ENCODE results near the gene TSPAN14. TPM values are rescaled to one million over a fixed set of nuclear protein-coding genes. Genes with fewer than 3 reads are reported as not detected.

TSPAN14 gene
- total RNA-seq, 2 experiments from 2014 or later, result 167 to 168 TPM

- H3K36me3 Mint-ChIP-seq (ENCODE audit: low read depth), result peaks cover 98% of the 10 kb centered on the region
- H3K9me3 ChIP-seq (ENCODE audit: control insufficient read depth in 1 of 2, insufficient read depth in 1 of 2, low read length in 2 of 2), result no peaks in the 10 kb centered on the region
- ChIA-PET CTCF (interaction anchor here (0.8 to 2.4 kb wide), 7 partner anchors 9 to 48 kb away, joined by 3 to 17 read pairs (median 3); no protein-coding TSS in a partner anchor), POLR2A (interaction anchor here (1.1 to 11.8 kb wide), 6 partner anchors 8 to 49 kb away, joined by 4 to 420 read pairs (median 10); partner anchors contain the start of gene TSPAN14)
- H3K27me3 Mint-ChIP-seq, result no peaks in the 10 kb centered on the region
- H3K36me3 ChIP-seq (ENCODE audit: insufficient read depth, low read length), result peaks cover 69% of the 10 kb centered on the region
- H3K4me3 Mint-ChIP-seq, result peak overlapping the region; percentile 62
- TF ChIP-seq, protein P1, sequence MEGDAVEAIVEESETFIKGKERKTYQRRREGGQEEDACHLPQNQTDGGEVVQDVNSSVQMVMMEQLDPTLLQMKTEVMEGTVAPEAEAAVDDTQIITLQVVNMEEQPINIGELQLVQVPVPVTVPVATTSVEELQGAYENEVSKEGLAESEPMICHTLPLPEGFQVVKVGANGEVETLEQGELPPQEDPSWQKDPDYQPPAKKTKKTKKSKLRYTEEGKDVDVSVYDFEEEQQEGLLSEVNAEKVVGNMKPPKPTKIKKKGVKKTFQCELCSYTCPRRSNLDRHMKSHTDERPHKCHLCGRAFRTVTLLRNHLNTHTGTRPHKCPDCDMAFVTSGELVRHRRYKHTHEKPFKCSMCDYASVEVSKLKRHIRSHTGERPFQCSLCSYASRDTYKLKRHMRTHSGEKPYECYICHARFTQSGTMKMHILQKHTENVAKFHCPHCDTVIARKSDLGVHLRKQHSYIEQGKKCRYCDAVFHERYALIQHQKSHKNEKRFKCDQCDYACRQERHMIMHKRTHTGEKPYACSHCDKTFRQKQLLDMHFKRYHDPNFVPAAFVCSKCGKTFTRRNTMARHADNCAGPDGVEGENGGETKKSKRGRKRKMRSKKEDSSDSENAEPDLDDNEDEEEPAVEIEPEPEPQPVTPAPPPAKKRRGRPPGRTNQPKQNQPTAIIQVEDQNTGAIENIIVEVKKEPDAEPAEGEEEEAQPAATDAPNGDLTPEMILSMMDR (IDR thresholded peaks at IDR 0.05), result no peak
- H3K4me1 Mint-ChIP-seq (ENCODE audit: low read depth), result peaks cover 99% of the 10 kb centered on the region
- no peaks in the 10 kb centered on the region for H3K9me3 Mint-ChIP-seq
- ATAC-seq (ENCODE audit: poor library complexity) (no peak), DNase-seq (no peak)
- peak overlapping the region; percentile 10 to 30 for H3K27ac ChIP-seq (ENCODE audit: low read depth in 1 of 2, low read length in 2 of 2)
- H3K4me1 ChIP-seq (ENCODE audit: insufficient read depth, low read length), result peaks cover 84% of the 10 kb centered on the region
- H3K4me3 ChIP-seq (ENCODE audit: low read length), result no peak overlapping the region
- intact Hi-C loops (cut with DNase I, micrococcal nuclease), result loop anchor here in 1 of 2 experiments (5.0 kb wide), 1 partner anchor 36 kb away; no protein-coding TSS in a partner anchor
- H3K27ac Mint-ChIP-seq, result peak overlapping the region; percentile 78
- no peaks in the 10 kb centered on the region for H3K27me3 ChIP-seq (ENCODE audit: control insufficient read depth in 1 of 2, insufficient read depth in 2 of 2, low read length in 2 of 2)
Observed at GRCh38 chr10:80492848-80493521, 38.9 kb downstream of the TSPAN14 start.

DNA sequence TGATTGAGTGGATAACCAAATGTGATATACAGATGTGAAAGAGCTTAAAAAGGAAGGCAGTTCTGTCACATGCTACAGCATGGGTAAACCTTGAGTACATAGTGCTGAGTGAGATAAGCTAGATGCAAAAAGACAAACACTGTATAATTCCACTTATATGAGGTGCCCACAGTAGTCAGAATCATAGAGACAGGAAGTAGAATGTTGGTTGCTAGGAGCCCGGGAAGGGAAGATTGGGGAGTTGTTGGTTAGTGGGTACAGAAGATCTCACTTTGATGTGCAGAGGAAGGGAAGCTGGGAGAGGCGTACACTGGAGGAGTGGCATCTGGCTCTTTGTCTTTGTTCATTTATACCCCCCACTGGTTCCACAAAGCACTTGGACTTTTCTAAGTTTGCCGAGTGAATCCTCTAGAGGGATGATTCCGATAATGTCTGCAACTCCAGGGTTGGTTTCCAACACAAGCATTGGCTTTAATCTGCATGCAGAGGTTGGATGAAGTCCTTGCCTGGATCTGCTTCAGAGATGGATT is 39.5 kb downstream of the TSPAN14 start:
- Histone ChIP-seq H3K27ac (ENCODE audit: low read depth in 1 of 2, low read length in 2 of 2) (peak overlapping the region; percentile 10 to 30), H3K27me3 (ENCODE audit: control insufficient read depth in 1 of 2, insufficient read depth in 2 of 2, low read length in 2 of 2) (no peaks in the 10 kb centered on the region), H3K4me1 (ENCODE audit: insufficient read depth, low read length) (peaks cover 84% of the 10 kb centered on the region), H3K9me3 (ENCODE audit: control insufficient read depth in 1 of 2, insufficient read depth in 1 of 2, low read length in 2 of 2) (no peaks in the 10 kb centered on the region), H3K4me3 (ENCODE audit: low read length) (no peak overlapping the region), H3K36me3 (ENCODE audit: insufficient read depth, low read length) (peaks cover 69% of the 10 kb centered on the region)
- peak; percentile 74 for ATAC-seq (ENCODE audit: poor library complexity)
- ChIA-PET POLR2A (interaction anchor here (1.1 to 11.8 kb wide), 6 partner anchors 8 to 49 kb away, joined by 4 to 420 read pairs (median 10); partner anchors contain the start of gene TSPAN14), CTCF (interaction anchor here (0.8 to 2.4 kb wide), 7 partner anchors 10 to 49 kb away, joined by 3 to 17 read pairs (median 3); no protein-coding TSS in a partner anchor)
- Mint-ChIP-seq H3K9me3 (no peaks in the 10 kb centered on the region), H3K36me3 (ENCODE audit: low read depth) (peaks cover 98% of the 10 kb centered on the region), H3K27ac (peak overlapping the region; percentile 78), H3K4me3 (peak overlapping the region; percentile 62), H3K27me3 (no peaks in the 10 kb centered on the region), H3K4me1 (ENCODE audit: low read depth) (peaks cover 99% of the 10 kb centered on the region)
- intact Hi-C loops (cut with DNase I, micrococcal nuclease), result loop anchor here in 1 of 2 experiments (5.0 kb wide), 1 partner anchor 36 kb away; no protein-coding TSS in a partner anchor
- TF ChIP-seq, protein P1 (IDR thresholded peaks at IDR 0.05), result no peak
- peak in 4 of 14 experiments; percentile 49 to 65 (median 62) for DNase-seq

GRCh38 chr10:80496555-80497172 is 42.6 kb downstream of the TSPAN14 start:
- Histone ChIP-seq H3K36me3 (ENCODE audit: insufficient read depth, low read length) (peaks cover 47% of the 10 kb centered on the region), H3K4me1 (ENCODE audit: insufficient read depth, low read length) (peaks cover 84% of the 10 kb centered on the region), H3K27ac (ENCODE audit: low read depth in 1 of 2, low read length in 2 of 2) (peak overlapping the region in 1 of 2 donors; percentile 49), H3K4me3 (ENCODE audit: low read length) (no peak overlapping the region), H3K27me3 (ENCODE audit: control insufficient read depth in 1 of 2, insufficient read depth in 2 of 2, low read length in 2 of 2) (no peaks in the 10 kb centered on the region), H3K9me3 (ENCODE audit: control insufficient read depth in 1 of 2, insufficient read depth in 1 of 2, low read length in 2 of 2) (no peaks in the 10 kb centered on the region)
- ChIA-PET POLR2A (interaction anchor here (4.1 to 12.8 kb wide), 3 partner anchors 8 to 53 kb away, joined by 11 to 302 read pairs (median 158); no protein-coding TSS in a partner anchor), CTCF (interaction anchor here (1.0 to 11.6 kb wide), 4 partner anchors 9 to 52 kb away, joined by 4 to 250 read pairs (median 13); no protein-coding TSS in a partner anchor)
- Mint-ChIP-seq H3K27me3 (no peaks in the 10 kb centered on the region), H3K27ac (peak overlapping the region; percentile 78), H3K4me1 (ENCODE audit: low read depth) (peaks cover 99% of the 10 kb centered on the region), H3K4me3 (peak overlapping the region; percentile 62), H3K36me3 (ENCODE audit: low read depth) (peaks cover 93% of the 10 kb centered on the region), H3K9me3 (no peaks in the 10 kb centered on the region)
- TF ChIP-seq, protein P1 (IDR thresholded peaks at IDR 0.05), result no peak
- DNase-seq (no peak), ATAC-seq (ENCODE audit: poor library complexity) (no peak)
- intact Hi-C loops (cut with DNase I, micrococcal nuclease), result no loop called here
